ENCODE data around the gene ST6GALNAC5.

The ST6GALNAC5 gene

DNA sequence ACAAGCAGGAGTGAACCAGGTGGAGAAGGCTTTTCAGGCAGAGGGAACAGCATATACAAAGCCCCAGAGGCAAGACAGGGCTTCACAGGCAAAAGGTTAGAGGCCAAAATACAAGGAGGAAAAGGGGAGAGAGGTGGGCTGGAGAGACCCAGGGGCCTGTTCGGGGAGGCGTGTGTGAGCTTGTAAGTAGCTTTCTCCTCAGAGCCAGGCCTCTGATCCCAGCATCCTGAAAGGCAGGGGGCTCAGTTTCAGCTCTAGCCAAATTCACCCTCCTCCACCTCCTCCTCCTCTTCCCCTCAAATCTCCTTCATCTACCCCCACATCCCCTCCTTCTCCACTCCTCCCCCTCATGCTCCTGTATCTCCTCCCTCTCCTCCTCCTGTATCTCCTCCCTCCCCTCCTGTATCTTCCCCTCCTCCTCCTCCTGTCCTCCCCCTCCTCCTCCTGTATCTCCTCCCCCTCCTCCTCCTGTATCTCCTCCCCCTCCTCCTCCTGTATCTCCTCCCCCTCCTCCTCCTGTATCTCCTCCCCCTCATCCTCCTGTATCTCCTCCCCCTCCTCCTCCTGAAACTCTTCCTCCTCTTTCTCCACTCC lies 148.6 kb downstream of the ST6GALNAC5 start:
- DNase-seq: no peak

DNA sequence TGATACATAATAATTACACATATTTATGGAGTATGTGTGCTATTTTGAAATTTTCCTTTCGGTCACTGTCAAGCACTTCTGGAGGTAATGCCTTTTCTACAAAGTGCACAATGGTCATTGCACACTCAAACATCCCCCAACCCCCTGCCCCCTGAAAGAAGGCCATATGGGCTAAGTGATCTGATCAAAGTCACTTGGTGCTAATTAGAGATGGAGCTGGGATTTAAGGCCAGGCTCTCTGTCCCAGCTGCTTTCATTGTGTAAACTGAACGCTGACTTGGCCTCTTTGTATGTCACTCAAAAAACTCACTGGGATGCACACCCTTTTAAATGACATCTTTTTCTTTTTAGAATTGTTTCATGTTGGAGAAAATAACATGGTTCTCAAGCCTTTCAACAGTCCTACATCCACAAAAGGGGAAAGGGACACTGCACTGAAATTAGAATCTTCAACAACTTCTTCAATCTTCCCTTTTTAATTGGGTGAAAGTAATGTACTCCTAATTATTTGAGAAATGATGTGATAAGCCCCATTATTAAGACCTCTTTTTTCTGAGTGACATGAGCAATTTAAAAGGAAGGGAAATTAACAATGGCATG lies 149.2 kb downstream of the ST6GALNAC5 start:
- DNase-seq: no peak

DNA sequence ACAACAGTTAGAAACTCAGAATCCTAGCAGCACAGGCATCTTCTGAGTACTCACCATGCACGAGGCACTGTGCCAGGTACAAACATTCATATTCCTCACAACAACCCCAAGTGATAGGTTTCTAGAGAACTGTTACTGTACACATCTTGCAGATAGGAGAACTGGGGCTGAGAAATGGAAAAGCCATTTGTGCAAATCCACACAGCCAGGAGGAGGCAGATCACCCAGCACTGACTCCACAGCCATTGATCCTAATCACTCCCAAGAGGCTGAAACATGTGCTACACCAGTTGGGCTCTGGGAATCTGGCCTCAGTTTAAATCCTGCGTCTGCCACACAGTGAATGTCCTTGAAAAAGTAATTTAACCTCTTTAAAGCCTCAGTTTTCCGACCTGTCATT lies 151.0 kb downstream of the ST6GALNAC5 start:
- no peak for DNase-seq

DNA sequence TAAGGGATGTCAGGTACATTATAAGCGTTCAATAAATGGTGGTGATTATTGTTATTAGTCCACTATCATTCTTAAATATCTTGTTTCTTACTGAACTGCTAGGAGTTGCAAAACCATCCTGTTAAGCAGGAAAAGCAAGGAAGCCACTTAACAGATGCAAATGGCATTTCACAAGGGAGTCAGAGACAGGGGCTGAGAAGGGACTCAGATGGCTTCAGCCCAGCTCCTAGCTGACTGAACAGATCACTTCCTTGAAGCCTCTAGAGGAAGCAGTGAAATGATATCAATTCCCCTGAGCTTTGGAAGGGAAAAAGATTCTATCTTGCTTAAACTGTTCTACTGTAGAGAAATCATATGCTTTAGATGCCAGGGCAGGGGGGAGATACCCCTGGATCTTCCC lies 151.5 kb downstream of the ST6GALNAC5 start:
- no peak for DNase-seq

DNA sequence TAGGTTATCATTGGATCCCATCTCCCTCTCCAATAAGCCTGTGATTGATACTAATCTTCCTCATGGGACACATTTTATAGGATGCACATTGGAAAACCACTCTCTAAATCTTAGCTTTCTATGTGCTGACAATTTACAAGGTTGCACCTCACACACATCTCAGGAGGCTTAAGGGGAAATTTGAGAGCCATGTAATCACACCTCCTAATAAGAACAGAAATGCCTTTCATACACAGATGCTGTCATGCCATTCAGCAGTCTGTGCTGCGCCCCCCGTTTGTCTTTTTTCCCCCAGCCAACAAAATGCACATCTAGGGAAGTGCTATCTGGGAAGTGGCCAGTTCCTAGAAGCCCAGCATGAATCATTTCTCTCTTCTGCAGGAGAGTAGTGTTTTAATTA lies 154.5 kb downstream of the ST6GALNAC5 start:
- DNase-seq: no peak

DNA sequence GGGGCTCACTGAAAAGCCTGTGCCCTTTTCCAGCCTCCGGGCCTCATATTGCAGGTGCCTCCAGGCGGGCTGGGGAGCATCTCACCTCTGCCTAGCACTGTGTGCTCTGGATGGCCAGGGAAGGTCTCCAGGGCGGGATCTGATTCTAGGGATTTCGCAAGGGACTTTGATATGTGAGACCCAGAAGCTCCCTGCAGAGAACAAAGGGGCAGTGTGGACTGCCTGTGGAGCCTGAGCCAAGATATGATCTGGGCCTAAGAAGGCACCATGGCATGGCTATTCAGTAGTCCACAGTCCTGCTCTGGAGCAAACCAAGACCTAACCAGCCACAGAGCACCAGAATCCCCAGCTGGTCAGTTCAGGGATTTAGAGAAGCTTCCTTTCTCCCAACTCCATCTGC lies 157.2 kb downstream of the ST6GALNAC5 start:
- no peak for DNase-seq

DNA sequence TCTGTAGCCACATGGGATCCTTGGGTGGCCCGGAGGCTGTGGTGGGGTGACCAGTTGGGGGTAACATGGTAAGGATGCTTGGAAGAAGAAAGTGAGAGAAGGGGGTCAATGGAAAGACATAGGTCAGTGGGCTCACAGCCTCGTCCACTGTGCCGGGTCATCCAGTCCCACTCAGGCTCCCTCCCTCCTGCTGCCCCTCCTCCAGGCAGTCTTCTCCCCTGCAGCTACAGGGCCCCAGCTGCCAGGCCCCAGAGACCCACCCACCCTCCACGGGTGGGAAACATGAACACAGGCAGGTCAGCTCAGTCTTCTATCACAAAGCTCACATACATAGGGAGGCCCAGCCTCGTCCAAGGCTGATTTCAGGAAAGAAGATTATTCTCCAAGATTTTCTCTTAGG lies 158.3 kb downstream of the ST6GALNAC5 start:
- DNase-seq: no peak

DNA sequence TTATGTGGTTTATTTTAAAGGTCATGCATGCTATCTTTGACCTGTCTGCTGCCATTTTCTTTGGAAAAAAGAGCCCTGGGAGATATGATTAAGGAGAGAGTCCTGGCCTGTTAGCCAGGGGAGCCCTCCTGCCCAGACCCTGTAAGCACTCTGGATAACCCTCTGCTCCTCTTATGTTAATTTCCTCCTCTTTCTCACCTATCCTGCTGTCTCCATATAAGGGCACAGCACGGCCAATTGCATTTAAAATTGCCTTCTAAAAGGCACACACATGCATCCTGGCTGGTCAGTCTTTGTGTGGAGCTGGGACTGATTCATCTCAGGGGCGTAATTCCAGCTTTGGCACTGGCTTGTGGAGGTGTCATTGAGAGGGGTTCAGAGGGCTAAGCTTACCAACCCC lies 158.9 kb downstream of the ST6GALNAC5 start:
- DNase-seq: no peak

DNA sequence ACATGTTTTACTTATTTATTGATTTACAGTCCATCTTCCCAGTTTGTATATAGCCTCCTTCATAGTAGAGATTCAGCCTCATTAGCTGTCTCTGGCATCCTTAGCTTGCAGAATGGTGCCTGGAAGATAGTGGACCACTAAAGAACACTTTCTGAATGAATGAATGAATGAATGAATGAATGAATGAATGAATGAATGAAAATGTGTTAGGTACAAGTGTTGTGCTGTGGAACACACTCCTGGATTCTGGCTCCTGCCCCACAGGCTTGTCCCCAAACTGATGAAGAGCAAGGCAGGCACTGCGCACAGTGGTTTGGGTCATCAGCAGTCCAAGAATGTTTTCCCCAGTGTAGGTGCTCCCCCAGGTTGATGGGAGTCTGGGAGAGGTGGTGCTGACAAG lies 159.4 kb downstream of the ST6GALNAC5 start:
- DNase-seq: no peak

DNA sequence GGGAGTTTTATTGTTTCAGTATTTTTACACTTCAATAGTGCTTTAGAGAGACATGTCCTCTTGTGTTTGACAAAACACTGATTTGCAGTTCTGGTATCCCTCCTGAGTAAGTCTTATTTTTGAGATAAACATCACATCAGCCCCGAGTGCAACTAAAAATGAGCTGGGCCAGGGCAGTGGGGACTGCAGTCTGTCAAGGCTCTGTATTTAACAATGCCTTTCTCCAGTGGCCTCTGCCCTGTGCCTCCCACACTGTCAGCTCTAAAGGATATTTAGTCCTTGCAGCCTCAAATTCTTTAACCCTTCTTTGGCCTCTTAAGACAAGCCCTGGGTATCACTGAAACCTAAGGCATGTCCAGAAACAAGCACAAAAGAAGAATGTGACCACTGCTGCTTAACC lies 160.6 kb downstream of the ST6GALNAC5 start:
- no peak for DNase-seq

DNA sequence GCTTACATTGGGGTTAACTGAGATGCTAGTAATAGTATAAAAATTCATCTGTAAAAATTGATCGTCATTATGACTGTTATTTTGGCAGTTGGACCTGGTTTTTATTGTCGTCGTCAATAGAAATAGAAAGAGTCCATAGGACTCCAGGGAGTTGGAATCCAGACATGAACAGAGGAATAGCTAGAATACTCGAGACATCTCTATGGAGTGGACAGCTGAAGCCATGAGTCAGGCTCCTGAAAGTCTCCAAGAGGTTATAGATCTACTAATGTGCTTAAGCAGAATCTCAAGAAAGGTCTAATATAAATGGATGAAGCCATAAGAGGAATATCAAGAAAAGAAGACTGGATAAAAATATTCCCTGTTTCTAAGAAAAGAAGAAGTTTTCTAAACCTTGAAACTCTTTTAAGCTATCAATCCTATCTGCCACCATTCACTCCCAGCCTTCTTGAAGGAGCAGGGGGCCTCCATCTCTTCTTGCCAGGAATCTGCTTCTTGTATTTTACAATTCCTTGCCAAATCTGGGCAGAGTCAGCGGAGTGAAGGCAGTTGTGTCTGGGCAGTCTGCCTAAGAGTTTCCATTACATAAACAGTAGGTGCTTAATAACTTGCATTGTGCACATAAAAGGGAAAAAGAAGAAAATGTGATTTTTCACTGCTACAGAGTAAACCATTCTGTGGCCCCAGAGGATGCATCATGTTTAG lies 163.3 kb downstream of the ST6GALNAC5 start:
- DNase-seq: no peak

DNA sequence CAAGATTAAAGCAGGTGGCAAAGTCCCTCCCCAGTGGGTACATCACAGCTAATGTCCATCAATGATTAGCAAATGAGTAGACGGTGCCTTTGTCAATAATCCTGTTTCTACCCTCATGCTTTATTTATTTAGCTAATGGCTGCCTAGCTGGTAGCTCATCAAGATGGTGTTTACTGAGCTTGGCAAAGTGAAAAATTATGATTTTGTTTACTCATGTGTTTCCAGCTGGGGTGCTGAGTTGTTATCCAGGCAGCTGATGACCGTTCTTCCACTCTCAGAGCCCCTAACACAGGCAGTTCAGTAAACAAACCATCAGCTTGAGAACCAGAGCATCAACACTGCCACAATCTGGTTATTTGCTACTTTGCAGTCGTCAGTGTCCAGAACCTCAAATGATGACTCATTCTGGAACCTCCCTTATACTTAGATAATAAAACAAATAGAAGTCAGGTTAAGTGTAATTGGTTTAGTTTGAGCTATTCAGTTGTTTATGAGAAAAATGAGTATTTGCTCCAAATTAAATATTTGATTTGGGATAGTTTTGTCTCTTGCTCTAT lies 163.9 kb downstream of the ST6GALNAC5 start:
- peak; percentile 97 for DNase-seq

DNA sequence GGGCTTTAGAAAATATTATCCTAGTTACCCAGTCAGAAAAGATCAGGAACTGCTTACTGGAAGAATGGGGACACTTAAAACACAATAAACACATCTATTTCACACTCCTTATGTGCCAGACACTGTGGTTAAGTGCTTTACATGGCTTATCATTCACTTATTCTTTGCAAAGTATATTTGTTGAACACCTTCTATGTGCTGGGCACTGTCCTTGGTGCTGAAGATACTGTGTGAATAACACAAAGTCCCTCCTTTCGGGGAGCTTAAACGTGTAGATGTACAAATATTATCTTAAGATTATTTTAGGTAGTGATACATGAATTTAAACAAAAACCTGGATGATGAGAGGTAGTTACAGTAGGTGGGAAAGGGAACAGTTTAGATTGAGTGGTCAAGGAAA lies 169.3 kb downstream of the ST6GALNAC5 start:
- no peak for DNase-seq

DNA sequence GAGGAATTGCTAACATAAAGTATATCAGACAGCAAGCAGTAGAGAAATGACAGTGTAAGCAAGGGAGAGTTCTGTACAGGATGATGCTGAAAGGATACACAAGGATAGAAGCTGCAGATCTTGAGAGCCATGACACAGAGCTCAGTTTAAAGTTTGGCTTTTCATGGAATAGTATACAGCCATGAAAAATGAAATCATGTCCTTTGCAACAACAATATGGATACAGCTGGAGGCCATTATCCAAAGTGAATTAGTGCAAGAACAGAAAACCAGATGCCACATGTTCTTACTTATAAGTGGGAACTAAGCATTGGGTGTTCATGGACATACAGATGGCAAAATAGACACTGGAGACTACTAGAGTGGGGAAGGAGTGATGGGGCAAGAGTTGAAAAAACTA lies 169.8 kb downstream of the ST6GALNAC5 start:
- DNase-seq: no peak

DNA sequence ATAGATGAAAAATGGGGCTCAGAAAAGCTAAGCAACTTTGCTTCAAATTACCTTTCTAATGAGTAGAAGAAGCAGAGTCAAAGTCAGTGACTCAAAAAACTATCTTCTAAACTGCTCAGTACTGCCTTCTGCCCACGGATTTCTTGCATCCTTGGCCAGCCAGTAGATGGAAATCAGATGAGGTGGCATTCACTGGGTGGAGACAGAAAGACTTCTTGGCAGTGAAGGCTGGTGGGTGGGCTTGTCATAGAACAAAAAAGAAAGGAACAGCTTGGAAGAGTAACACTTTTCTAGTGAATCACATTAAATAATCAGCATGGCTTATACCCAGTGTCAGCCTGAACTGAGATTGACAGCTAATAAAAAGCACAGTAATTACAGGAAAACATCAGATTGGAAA lies 170.7 kb downstream of the ST6GALNAC5 start:
- no peak for DNase-seq

DNA sequence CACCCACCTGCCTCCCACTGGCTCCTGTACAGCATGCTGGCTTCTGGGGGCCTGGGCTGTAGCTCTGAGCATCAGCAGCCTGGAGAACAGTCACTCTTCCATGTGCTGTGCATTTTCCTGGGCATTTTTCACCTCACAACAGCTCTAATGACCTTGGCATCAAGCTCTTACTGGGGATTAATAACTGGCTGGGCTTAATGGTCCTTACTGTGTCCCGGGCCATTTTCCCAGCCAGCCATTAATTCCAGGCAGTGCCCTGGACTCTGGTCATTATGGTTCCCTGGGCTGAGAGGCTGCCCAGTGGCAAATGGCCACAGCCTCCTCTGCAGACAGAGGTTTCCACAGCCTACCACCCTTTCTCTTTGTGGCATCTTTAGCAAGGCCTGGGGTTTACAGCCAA lies 171.8 kb downstream of the ST6GALNAC5 start:
- DNase-seq: no peak

DNA sequence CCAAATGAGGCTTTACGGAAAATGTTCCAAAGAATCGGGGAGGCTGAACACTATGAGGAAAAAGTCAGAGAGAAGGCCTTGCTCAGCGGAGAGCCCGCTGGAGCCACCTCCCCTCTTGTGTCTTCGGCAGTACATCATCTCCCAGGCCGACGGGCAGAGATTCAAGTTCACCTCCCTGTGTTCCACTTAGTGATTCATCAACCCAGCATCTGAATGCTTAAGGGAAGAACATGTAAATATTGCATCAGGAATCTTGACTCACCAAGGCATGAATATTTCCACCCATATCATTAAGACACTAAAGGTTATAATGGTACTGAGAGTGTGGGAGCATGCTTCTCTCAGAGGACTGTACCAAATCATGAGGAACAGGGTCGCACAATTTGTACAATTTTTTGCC lies 172.5 kb downstream of the ST6GALNAC5 start:
- no peak for DNase-seq

DNA sequence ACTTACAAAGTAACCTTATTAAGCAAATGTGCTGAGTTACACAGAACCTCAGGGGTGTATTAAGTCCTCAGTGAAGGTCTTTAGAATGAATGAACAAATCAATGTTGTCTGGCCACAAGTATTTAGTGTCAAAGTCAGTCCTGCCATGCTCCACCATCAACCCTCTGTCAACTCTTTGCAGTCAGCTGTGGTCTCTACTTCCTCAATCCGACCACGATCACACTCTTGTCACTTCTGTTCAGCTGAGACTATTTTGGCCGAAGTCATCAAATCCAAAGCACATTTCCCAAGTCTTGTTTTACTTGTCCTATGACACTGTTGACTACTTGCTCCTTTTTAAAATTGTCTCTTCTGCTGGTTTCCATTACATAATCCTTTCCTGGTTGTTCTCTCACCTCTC lies 173.5 kb downstream of the ST6GALNAC5 start:
- no peak for DNase-seq

DNA sequence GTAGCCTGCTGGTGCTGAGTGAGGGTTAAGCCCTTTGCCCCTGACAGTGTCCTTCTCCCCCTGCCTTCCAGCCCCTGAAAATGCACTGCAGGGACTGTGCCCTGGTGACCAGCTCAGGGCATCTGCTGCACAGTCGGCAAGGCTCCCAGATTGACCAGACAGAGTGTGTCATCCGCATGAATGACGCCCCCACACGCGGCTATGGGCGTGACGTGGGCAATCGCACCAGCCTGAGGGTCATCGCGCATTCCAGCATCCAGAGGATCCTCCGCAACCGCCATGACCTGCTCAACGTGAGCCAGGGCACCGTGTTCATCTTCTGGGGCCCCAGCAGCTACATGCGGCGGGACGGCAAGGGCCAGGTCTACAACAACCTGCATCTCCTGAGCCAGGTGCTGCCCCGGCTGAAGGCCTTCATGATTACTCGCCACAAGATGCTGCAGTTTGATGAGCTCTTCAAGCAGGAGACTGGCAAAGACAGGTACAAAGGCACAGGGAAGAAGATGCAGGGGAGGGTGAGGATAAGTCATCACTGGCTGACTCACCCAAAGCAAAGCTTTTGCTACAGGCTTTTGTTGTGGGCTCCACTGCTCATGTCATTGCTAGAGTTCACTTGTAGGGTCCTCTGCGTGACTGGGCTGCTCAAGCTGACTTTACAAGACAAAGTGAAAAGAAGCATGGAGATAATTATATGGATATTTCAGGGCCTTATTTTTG lies 177.0 kb downstream of the ST6GALNAC5 start:
- DNase-seq: no peak

DNA sequence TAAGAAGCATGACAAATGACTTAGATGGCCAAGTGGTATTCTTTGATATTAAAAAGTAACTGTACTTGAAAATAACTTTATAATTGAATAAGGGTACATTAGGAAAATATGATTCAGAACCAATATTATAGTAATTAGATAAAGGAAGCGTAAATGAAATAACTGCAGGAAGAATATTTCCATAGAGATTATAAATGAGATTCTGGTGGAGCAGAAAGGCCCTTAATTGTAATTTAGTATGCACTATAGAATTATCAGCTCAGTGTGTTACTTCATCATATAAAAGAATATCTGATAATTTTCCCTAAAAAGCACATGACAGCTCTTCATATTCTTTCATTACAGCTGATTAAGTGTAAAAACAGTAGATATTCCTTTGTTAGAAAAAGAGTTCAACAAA lies 180.3 kb downstream of the ST6GALNAC5 start:
- no peak for DNase-seq

DNA sequence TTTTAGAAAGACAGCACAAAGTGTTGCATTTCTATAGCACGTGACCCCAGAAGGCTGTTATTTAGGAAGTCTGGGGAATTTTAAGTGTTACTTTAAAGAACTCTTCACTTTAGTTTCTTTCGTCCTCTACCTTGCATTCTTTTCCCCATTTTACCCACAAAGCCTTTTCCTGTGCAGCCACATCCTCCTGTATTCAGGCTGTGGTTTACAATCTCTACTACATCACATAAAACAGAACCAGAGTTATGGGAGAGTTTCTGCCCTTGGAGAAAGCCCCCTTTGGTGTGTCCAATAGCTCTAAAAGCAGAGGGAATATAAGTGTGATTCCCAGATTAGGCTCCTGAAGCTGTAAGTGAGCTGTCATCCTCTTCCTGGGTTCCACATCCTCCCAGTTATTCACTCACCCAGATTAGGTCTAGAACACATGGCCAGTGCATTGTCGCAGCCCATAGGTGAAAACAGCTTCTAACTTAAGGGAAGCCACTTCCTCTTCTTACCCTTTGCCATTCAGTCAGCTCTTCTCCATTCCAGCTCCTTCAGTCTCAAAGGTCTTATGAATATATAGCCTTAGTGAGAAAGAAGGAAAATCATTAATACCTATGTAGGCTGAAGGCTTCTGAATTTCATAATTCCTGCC lies 180.8 kb downstream of the ST6GALNAC5 start:
- DNase-seq: no peak

DNA sequence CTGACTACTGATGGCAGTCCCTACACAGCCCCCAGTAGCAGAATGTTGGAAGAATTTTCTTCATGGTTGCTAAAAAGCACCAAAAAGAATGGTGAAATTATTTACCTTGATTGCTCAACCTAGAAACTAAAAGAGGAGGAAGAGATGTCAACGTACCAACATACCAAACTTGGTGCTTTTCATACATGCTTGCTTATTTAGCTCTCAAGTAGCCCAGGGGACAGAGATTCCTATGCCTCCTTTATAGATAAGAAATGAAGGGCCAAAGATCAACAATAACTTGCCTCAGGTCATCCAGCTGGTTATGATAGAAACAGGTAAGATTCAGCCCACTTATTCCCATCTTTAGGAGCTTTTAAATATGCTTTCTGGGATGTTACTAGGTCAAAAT lies 181.3 kb downstream of the ST6GALNAC5 start:
- DNase-seq: no peak

DNA sequence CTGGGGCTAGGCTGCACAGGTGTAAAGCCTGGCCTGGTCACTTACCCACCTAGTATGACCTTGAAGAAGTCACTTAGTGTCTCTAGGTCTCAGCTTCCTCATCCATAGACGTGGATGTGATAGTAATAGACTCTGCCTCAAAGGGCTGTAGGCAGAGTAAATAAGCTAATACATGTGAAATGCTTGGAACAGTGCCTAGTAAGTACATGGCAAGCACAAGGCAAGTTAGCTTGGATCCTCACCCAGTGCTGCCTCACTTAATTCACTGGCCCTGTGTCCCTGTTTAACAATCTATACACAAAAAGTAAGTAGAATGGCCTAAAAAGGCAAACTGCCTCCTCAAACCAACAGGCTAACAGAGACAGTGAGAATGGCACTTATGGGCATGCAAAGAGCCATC lies 184.1 kb downstream of the ST6GALNAC5 start:
- no peak for DNase-seq
